HepG2 (cell line): ENCODE data around the gene TOP3B. TPM values are rescaled to one million over a fixed set of nuclear protein-coding genes. Genes with fewer than 3 reads are reported as not detected.

ENCODE experiments used
- ATAC-seq: fragments of 200-7000 bp; cut with Tn5 transposase; 3 replicates; pipeline ENCODE4 v1.9.1; 2020; ENCODE audit warnings: mild to moderate bottlenecking, moderate library complexity
- BruUV-seq: library from RNA; stranded (reverse); fragments of 400-500 nt; replicated peaks from 2 replicates; lab custom pipeline; 2021; lab: Mats Ljungman, UMichigan
- CTCF ChIA-PET: fragments of 300-600 bp; formaldehyde crosslinking; extraction: SDS; loops from one replicate; lab custom pipeline; 2021; ENCODE audit warnings: low total read pairs, inconsistent platforms, low intra/inter-chr PET ratio; lab: Yijun Ruan, JAX
- POLR2A ChIA-PET: fragments of 350-600 bp; sonication (Branson Sonifier 250); formaldehyde crosslinking; loops from one replicate; lab custom pipeline; 2020; ENCODE audit warnings: antibody characterized with exemption, inconsistent platforms; lab: Yijun Ruan, JAX
- DNase-seq: peaks from one replicate; pipeline ENCODE4 v3.0.0-alpha.2; 2015; ENCODE audit warnings: low spot score
- FAIRE-seq: peaks from 3 replicates; lab custom pipeline; 2011; peaks lifted over from hg19 to GRCh38; lab: Jason Lieb, UNC
- H2AFZ ChIP-seq: one replicate; pipeline ENCODE4 v1.6.1; 2011; ENCODE audit warnings: low read length, inconsistent platforms
- H3K27ac ChIP-seq: fragments of 300-600 bp; 3 replicates; pipeline ENCODE4 v1.8.0; 2011; ENCODE audit warnings: mixed run types, mild to moderate bottlenecking, mixed read lengths, low read length, inconsistent platforms; ENCODE audit not compliant: insufficient read depth; ENCODE audit errors: extremely low read length
- H3K27me3 ChIP-seq, 2 experiments: fragments of 200-600 bp in 1 of 2; 2 replicates in 1 of 2; 3 replicates in 1 of 2; pipeline versions ENCODE4 v1.6.0 to v1.8.0; 2011; ENCODE audit warnings: low read length in 2 of 2, mild to moderate bottlenecking in 2 of 2, moderate library complexity in 2 of 2, inconsistent platforms in 1 of 2; ENCODE audit not compliant: insufficient read depth in 2 of 2, control insufficient read depth in 1 of 2
- H3K36me3 ChIP-seq, 2 experiments: fragments of 200-600 bp in 1 of 2; replicated peaks in 1 of 2; 2 replicates in 1 of 2; 3 replicates in 1 of 2; pipeline versions ENCODE4 v1.5.1 to v1.8.0; 2011; ENCODE audit warnings: low read length in 2 of 2, inconsistent platforms in 1 of 2; ENCODE audit not compliant: insufficient read depth in 2 of 2, control insufficient read depth in 1 of 2
- H3K4me1 ChIP-seq: 2 replicates; pipeline ENCODE4 v1.5.1; 2012; ENCODE audit warnings: low read length, inconsistent platforms; ENCODE audit not compliant: insufficient read depth
- H3K4me2 ChIP-seq: 2 replicates; pipeline ENCODE4 v1.6.0; 2011; ENCODE audit warnings: low read depth, low read length, inconsistent platforms
- H3K4me3 ChIP-seq, 3 experiments: fragments of 200-600 bp in 1 of 3; sonication (generic), shearing (Covaris generic) in 1 of 3; replicated peaks in 1 of 3; 2 replicates each; pipeline ENCODE4 v1.5.1; 2011 to 2016; ENCODE audit warnings: low read length in 3 of 3, inconsistent platforms in 2 of 3, low read depth in 2 of 3, mild to moderate bottlenecking in 2 of 3, control low read depth in 1 of 3, mixed read lengths in 1 of 3; ENCODE audit not compliant: insufficient read depth in 1 of 3
- H3K79me2 ChIP-seq: one replicate; pipeline ENCODE4 v1.6.1; 2011; ENCODE audit warnings: low read length, inconsistent platforms; ENCODE audit not compliant: insufficient read depth
- H3K9ac ChIP-seq: 2 replicates; pipeline ENCODE4 v1.6.0; 2011; ENCODE audit warnings: mild to moderate bottlenecking, low read depth, low read length, inconsistent platforms; ENCODE audit not compliant: insufficient read depth
- H3K9me3 ChIP-seq: 2 replicates; pipeline ENCODE4 v1.5.1; 2012; ENCODE audit warnings: mild to moderate bottlenecking, low read length
- H4K20me1 ChIP-seq: 2 replicates; pipeline ENCODE4 v1.6.0; 2011; ENCODE audit warnings: inconsistent platforms, mild to moderate bottlenecking, low read length, moderate library complexity; ENCODE audit not compliant: insufficient read depth
- AKAP8 ChIP-seq: sonication (generic); formaldehyde crosslinking; IDR thresholded peaks from 2 replicates; pipeline ENCODE4 v1.5.1; 2020; ENCODE audit warnings: mild to moderate bottlenecking, missing genetic modification reagents
- ETS1 ChIP-seq: sonication (generic); formaldehyde crosslinking; IDR thresholded peaks from 2 replicates; pipeline ENCODE4 v1.4.0; 2020; ENCODE audit warnings: missing genetic modification reagents
- HDAC2 ChIP-seq: sonication (generic); formaldehyde crosslinking; IDR thresholded peaks from 2 replicates; pipeline ENCODE4 v1.4.0; 2020; ENCODE audit warnings: missing genetic modification reagents
- MAFK ChIP-seq, 2 experiments: IDR thresholded peaks in 1 of 2; conservative IDR thresholded peaks in 1 of 2; 2 replicates each; pipeline ENCODE4 v1.6.1; 2011; ENCODE audit warnings: improper control_type of control experiment in 2 of 2, low read length in 2 of 2
- PHB2 ChIP-seq: fragments of 450-650 bp; IDR thresholded peaks from 2 replicates; pipeline ENCODE4 v1.6.1; 2018; ENCODE audit not compliant: partially characterized antibody
- SP2 ChIP-seq: sonication (generic); formaldehyde crosslinking; IDR thresholded peaks from 2 replicates; pipeline ENCODE4 v1.5.1; 2020; ENCODE audit warnings: mild to moderate bottlenecking, missing genetic modification reagents
- ZNF143 ChIP-seq: sonication (generic); formaldehyde crosslinking; IDR thresholded peaks from 2 replicates; pipeline ENCODE4 v1.4.0; 2020; ENCODE audit warnings: missing genetic modification reagents
- ZNF451 ChIP-seq: sonication (generic); formaldehyde crosslinking; IDR thresholded peaks from 2 replicates; pipeline ENCODE4 v1.5.0; 2020; ENCODE audit warnings: mild to moderate bottlenecking, missing genetic modification reagents
- ZNF558 ChIP-seq: sonication (generic); formaldehyde crosslinking; IDR thresholded peaks from 2 replicates; pipeline ENCODE4 v1.9.0; 2022; ENCODE audit warnings: mild to moderate bottlenecking, missing genetic modification reagents, borderline replicate concordance
- ZNF670 ChIP-seq: sonication (generic); formaldehyde crosslinking; IDR thresholded peaks from 2 replicates; pipeline ENCODE4 v1.8.0; 2022; ENCODE audit warnings: mild to moderate bottlenecking, missing genetic modification reagents, borderline replicate concordance
- ZSCAN25 ChIP-seq: sonication (generic); formaldehyde crosslinking; IDR thresholded peaks from 2 replicates; pipeline ENCODE4 v1.8.0; 2022; ENCODE audit warnings: mild to moderate bottlenecking, missing genetic modification reagents
- ZUFSP ChIP-seq: sonication (generic); formaldehyde crosslinking; IDR thresholded peaks from 2 replicates; pipeline ENCODE4 v1.9.0; 2021; ENCODE audit warnings: missing genetic modification reagents, mild to moderate bottlenecking, borderline replicate concordance
- WGBS: methylation state at CpG from one replicate; pipeline ENCODE4 v1.1.6; 2017; ENCODE audit warnings: low lambda C conversion rate; 5-methylcytosine and 5-hydroxymethylcytosine counted together
- in situ Hi-C: cut with HindIII; loops from 2 replicates; pipeline ENCODE4 v1.10.0; 2017; ENCODE audit warnings: low pct_unique_long_range_greater_than_20kb; ENCODE audit not compliant: extremely low pct_ligation_motif_present
- intact Hi-C: fragments of 100-400 bp; cut with micrococcal nuclease; formaldehyde crosslinking; loops from one replicate; pipeline ENCODE4 v1.10.0; 2022; ENCODE audit not compliant: unreplicated experiment
- polyA plus RNA-seq, 8 experiments: library from polyadenylated mRNA; depleted of rRNA in 3 of 8; stranded (reverse) in 7 of 8; unstranded in 1 of 8; fragments of >200 nt; fragmentation: Illumina TruSeq in 4 of 8; extraction: Trizol in 4 of 8; gene quantifications; 2 replicates each; pipeline versions ENCODE4 v1.2.1 to v1.2.3, GENCODE V29; 2011 to 2016; ENCODE audit warnings: low read depth in 4 of 8, missing spikeins in 1 of 8, mixed read lengths in 1 of 8; ENCODE audit not compliant: insufficient read depth in 1 of 8
- total RNA-seq, 5 experiments: library from RNA; depleted of rRNA; stranded (reverse); fragments of >200 nt; fragmentation: Illumina TruSeq; extraction: Trizol; gene quantifications; 2 replicates each; pipeline ENCODE4 v1.2.3, GENCODE V29; 2016; ENCODE audit warnings: low read depth in 1 of 5
- TF ChIP-seq, protein P1 (sequence below): sonication (generic); formaldehyde crosslinking; IDR thresholded peaks from 2 replicates; pipeline ENCODE4 v1.5.1; 2020; ENCODE audit warnings: missing genetic modification reagents, mild to moderate bottlenecking, borderline replicate concordance

TOP3B gene
- total and polyA plus RNA-seq, 2 of the 13 experiments (the other 11 are each of a cell fraction or from before 2014, with no cell fraction given), result 28.5 to 29.7 TPM

DNA sequence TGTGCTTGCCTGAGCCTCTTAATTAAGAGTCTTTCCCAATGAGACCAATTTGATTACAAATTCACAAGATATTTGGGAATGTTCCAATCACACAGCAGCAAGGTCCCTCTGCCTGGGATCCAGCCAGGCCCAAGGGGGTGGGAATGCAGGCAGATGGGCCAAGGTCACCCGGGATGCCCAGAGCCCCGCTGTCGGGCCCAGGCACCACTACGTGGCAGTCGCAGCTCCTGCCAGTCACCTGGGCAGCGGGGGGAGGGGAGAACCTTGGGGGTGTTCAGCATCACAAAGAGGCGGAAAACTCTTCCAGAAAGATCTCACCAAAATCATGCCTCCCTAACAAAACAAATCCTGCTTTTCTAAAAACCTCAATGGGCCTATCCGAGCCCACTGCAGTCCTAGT, 60.9 kb downstream of the TOP3B start:
- TF ChIP-seq ZNF558 (CRISPR knock-in tag) (no peak), HDAC2 (CRISPR knock-in tag) (no peak), ZNF670 (no peak), ZSCAN25 (CRISPR knock-in tag) (no peak), MAFK (conservative IDR thresholded peaks at IDR 0.05 in 1 of 2, IDR thresholded peaks at IDR 0.05 in 1 of 2; ENCODE audit: low read length in 2 of 2) (no peak), SP2 (CRISPR knock-in tag) (no peak), ZNF143 (CRISPR knock-in tag) (no peak), ETS1 (CRISPR knock-in tag) (no peak), ZUFSP (CRISPR knock-in tag) (no peak), ZNF451 (CRISPR knock-in tag) (no peak), PHB2 (no peak), AKAP8 (CRISPR knock-in tag) (no peak)
- TF ChIP-seq, protein P1, sequence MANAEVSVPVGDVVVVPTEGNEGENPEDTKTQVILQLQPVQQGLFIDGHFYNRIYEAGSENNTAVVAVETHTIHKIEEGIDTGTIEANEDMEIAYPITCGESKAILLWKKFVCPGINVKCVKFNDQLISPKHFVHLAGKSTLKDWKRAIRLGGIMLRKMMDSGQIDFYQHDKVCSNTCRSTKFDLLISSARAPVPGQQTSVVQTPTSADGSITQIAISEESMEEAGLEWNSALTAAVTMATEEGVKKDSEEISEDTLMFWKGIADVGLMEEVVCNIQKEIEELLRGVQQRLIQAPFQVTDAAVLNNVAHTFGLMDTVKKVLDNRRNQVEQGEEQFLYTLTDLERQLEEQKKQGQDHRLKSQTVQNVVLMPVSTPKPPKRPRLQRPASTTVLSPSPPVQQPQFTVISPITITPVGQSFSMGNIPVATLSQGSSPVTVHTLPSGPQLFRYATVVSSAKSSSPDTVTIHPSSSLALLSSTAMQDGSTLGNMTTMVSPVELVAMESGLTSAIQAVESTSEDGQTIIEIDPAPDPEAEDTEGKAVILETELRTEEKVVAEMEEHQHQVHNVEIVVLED (CRISPR knock-in tag), result no peak
- Histone ChIP-seq H3K27me3 (no peaks in the 10 kb centered on the region), H3K36me3 (peaks cover 0 to 9% of the 10 kb centered on the region in 2 experiments; a peak in 1 of 5 replicates), H3K4me1 (peaks cover 13% of the 10 kb centered on the region), H3K9me3 (no peaks in the 10 kb centered on the region), H3K4me2 (no peak overlapping the region), H4K20me1 (no peaks in the 10 kb centered on the region), H3K4me3 (no peak overlapping the region), H3K9ac (no peak overlapping the region), H3K27ac (no peak overlapping the region), H3K79me2 (no peaks in the 10 kb centered on the region), H2AFZ (no peak overlapping the region)
- in situ Hi-C loops (no loop called here), intact Hi-C loops (no loop called here)
- CTCF ChIA-PET, result no interaction called here
- WGBS, result 100% methylated on average over 1 of the region's 8 CpGs
- FAIRE-seq (no peak), DNase-seq (no peak), ATAC-seq (no peak)
- POLR2A ChIA-PET, result no interaction called here
- BruUV-seq, result TSS peak; percentile 32
